ENCODE measurements around the gene EML5. TPM values are rescaled to one million over a fixed set of nuclear protein-coding genes. Genes with fewer than 3 reads are reported as not detected.

The EML5 gene
- polyA plus RNA-seq, 1 experiment: 1.2 TPM

- ChIA-PET POLR2A (no interaction called here), CTCF (interaction anchor here (0.6 to 3.6 kb wide), 16 partner anchors 10 to 784 kb away, joined by 3 to 36 read pairs (median 4); partner anchors contain the start of gene EML5)
- H3K36me3 ChIP-seq (ENCODE audit: control insufficient read depth, insufficient read depth, low read length): no peaks in the 10 kb centered on the region
- no peak for DNase-seq (ENCODE audit: low read depth)
- H3K27me3 ChIP-seq (ENCODE audit: control insufficient read depth, insufficient read depth, low read length): 0 out of 2 replicates have a peak, but pooled peaks cover 2% of the 10 kb centered on the region
- H3K4me3 ChIP-seq (ENCODE audit: low read depth, low read length): no peak overlapping the region
- no peak for TF ChIP-seq CTCF (IDR thresholded peaks at IDR 0.05; ENCODE audit: insufficient read depth, low read depth, low read length)
These were observed 124.2 kb downstream of the EML5 start for GRCh38 chr14:88668448-88669116.

DNA sequence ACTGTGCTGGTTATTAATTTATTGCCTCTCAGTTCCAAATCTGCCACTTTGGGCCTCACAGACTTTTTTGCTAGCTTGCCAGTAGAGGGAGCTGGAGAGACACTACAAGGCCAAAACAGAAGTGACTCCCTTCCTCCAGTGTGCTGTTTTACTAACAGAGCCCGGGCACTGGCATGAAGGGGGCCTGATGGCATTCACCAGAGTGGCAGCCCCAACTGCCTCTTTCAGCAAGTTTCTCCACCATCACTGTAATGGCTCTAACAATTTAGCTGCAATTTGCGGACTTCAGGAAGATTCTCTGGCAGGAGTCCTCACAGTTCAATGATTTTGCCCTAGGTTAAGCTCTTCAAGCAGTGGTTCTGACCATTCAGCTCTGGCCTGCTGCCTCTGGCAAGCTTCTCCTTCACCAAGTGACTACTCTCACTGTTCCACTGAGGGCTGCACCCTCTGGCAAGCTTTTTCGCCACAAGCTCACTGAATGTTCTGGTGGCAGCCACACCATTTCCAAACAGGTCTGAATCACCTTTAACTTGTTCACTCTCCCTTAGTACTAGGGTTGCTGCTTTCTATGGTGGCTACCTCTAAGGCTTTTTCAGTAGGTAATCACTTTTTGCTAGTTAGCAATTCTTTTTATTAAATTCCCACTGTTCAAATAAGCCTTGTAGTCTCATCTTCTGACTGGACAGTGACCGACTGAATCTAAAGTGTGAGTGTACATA lies 125.0 kb downstream of the EML5 start:
- DNase-seq (ENCODE audit: low read depth): no peak
- CTCF ChIA-PET: interaction anchor here (0.7 to 3.6 kb wide), 42 partner anchors 10 to 1126 kb away, joined by 3 to 36 read pairs (median 4); partner anchors contain the start of genes EML5 and TTC8

GRCh38 chr14:88660056-88660455 lies 132.7 kb downstream of the EML5 start:
- TF ChIP-seq CTCF (IDR thresholded peaks at IDR 0.05; ENCODE audit: insufficient read depth, low read depth, low read length): no peak
- Histone ChIP-seq H3K36me3 (ENCODE audit: control insufficient read depth, insufficient read depth, low read length) (no peaks in the 10 kb centered on the region), H3K4me3 (ENCODE audit: low read depth, low read length) (no peak overlapping the region), H3K27me3 (ENCODE audit: control insufficient read depth, insufficient read depth, low read length) (no peaks in the 10 kb centered on the region)
- DNase-seq (ENCODE audit: low read depth): no peak
- ChIA-PET CTCF (interaction anchor here (0.6 kb wide), 1 partner anchor 885 kb away, joined by 3 read pairs; no protein-coding TSS in a partner anchor), POLR2A (no interaction called here)

More for the DNA sequence above, 125.0 kb downstream of the EML5 start:
- Histone ChIP-seq H3K27me3 (ENCODE audit: control insufficient read depth, insufficient read depth, low read length) (0 out of 2 replicates have a peak, but pooled peaks cover 2% of the 10 kb centered on the region), H3K36me3 (ENCODE audit: control insufficient read depth, insufficient read depth, low read length) (no peaks in the 10 kb centered on the region), H3K4me3 (ENCODE audit: low read depth, low read length) (no peak overlapping the region)
- TF ChIP-seq CTCF (IDR thresholded peaks at IDR 0.05; ENCODE audit: insufficient read depth, low read depth, low read length): peak; percentile 90
- POLR2A ChIA-PET: no interaction called here

GRCh38 chr14:88639221-88639620 lies 153.5 kb downstream of the EML5 start:
- CTCF ChIA-PET: no interaction called here
- POLR2A ChIA-PET: no interaction called here
- DNase-seq (ENCODE audit: low read depth): no peak
- no peak for TF ChIP-seq CTCF (IDR thresholded peaks at IDR 0.05; ENCODE audit: insufficient read depth, low read depth, low read length)
- no peaks in the 10 kb centered on the region for H3K36me3 ChIP-seq (ENCODE audit: control insufficient read depth, insufficient read depth, low read length)
- no peak overlapping the region for H3K4me3 ChIP-seq (ENCODE audit: low read depth, low read length)
- no peaks in the 10 kb centered on the region for H3K27me3 ChIP-seq (ENCODE audit: control insufficient read depth, insufficient read depth, low read length)

GRCh38 chr14:88632512-88632911 lies 160.2 kb downstream of the EML5 start:
- no peaks in the 10 kb centered on the region for H3K36me3 ChIP-seq (ENCODE audit: control insufficient read depth, insufficient read depth, low read length)
- TF ChIP-seq CTCF (IDR thresholded peaks at IDR 0.05; ENCODE audit: insufficient read depth, low read depth, low read length): no peak
- POLR2A ChIA-PET: no interaction called here
- CTCF ChIA-PET: interaction anchor here (0.8 to 0.9 kb wide), 2 partner anchors 10 to 35 kb away, joined by 3 read pairs; no protein-coding TSS in a partner anchor
- no peaks in the 10 kb centered on the region for H3K27me3 ChIP-seq (ENCODE audit: control insufficient read depth, insufficient read depth, low read length)
- no peak overlapping the region for H3K4me3 ChIP-seq (ENCODE audit: low read depth, low read length)
- no peak for DNase-seq (ENCODE audit: low read depth)

Measured in BJ (cell line).